Measurements from ENCODE around the gene HDGF.

HDGF gene

DNA sequence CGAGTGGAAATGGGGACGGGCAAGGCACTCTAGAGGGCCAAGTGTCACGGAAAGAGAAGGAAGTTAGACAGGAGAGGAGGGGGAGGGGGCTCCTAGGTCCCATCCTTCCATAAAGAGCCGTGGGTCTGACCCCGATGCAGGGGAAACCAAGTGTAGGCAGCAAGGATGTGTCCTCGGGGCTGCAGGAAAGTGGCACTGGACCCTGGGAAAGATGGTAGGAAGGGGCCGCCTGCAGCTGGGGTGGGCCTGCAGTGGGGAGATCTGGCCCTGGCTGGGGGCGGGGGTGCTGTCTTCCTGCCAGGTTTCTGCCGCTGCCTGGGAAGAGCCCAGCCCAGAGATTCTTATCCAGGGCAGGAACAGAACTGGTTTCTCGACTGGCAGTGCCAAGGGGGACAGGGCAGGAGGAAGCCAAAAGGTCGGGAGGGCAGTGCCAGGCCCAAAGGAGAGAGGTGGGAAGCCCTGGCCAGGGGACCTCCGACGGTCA is 59.0 kb downstream of the HDGF start:
- intact Hi-C loops (cut with DNase I; ENCODE audit: low total_unique reads): loop anchor here (2.0 kb wide), 1 partner anchor 32 kb away; no protein-coding TSS in a partner anchor
- H3K9me3 ChIP-seq: no peaks in the 10 kb centered on the region
- TF ChIP-seq, protein P1, sequence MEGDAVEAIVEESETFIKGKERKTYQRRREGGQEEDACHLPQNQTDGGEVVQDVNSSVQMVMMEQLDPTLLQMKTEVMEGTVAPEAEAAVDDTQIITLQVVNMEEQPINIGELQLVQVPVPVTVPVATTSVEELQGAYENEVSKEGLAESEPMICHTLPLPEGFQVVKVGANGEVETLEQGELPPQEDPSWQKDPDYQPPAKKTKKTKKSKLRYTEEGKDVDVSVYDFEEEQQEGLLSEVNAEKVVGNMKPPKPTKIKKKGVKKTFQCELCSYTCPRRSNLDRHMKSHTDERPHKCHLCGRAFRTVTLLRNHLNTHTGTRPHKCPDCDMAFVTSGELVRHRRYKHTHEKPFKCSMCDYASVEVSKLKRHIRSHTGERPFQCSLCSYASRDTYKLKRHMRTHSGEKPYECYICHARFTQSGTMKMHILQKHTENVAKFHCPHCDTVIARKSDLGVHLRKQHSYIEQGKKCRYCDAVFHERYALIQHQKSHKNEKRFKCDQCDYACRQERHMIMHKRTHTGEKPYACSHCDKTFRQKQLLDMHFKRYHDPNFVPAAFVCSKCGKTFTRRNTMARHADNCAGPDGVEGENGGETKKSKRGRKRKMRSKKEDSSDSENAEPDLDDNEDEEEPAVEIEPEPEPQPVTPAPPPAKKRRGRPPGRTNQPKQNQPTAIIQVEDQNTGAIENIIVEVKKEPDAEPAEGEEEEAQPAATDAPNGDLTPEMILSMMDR (IDR thresholded peaks at IDR 0.05): no peak
- no peaks in the 10 kb centered on the region for H3K36me3 ChIP-seq
- H3K4me3 ChIP-seq: no peak overlapping the region
- no peak overlapping the region for H3K27ac ChIP-seq
- peaks cover 0 to 46% (median 11%) of the 10 kb centered on the region in 4 donors for H3K4me1 ChIP-seq
- H3K27me3 ChIP-seq: peaks cover 3 to 63% of the 10 kb centered on the region in 2 donors
- DNase-seq: no peak
